Central memory CD4-positive, alpha-beta T cell (primary cell): ENCODE measurements around the gene WDR74.
A peak's percentile ranks its signal among the peaks of the same experiment; 100 is the strongest.
"Not testable (repeated sequence)": the region's sequence is repeated elsewhere in the genome, so short reads cannot be mapped to it uniquely, and the experiment has no call there.

Source experiments
- DNase-seq: peaks from one replicate; pipeline ENCODE4 v3.0.0; 2022

The WDR74 gene

DNA sequence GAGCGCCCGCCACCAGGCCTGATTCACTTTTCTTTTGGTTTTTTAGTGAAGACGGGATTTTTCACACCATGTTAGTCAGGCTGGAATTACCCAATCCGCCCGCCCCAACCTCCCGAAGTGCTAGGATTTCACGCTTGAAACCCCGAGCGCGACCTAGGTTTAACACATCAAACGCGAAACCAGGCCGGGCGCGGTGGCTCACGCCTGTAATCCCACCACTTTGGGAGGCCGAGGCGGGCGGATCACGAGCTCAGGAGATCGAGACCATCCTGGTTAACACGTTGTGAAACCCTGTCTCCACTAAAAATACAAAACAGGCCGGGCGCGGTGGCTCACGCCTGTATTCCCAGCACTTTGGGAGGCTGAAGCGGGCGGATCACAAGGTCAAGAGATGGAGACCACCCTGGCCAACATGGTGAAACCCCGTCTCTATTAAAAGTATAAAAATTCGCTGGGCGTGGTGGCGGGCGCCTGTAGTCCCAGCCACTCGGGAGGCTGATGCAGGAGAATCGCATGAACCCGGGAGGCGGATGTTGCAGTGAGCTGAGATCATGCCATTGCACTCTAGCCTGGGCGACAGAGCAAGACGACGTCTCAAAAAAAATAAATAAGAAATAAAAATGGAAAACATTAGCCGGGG, 1.5 kb upstream of the WDR74 start:
- not testable (repeated sequence) for DNase-seq

DNA sequence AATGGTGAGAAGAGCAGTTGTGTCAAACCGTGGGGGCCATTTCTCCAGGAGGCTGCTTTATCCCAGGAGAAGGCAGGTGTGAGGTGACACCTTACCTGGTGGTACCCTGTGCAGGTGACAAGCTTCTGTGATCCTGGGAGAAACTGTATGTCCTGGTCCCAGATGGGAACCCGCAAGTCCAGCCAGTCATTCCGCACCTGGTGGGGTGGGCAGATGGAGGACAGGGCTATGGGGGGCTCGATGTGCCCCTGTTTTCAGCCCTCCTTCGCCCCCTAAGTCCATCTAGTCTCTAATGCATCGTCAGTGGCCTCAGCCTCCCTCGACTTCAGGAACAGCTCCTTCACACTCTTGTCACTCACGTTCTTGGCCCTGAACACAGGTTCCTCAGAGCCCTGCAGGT, 4.1 kb downstream of the WDR74 start:
- no peak for DNase-seq

DNA sequence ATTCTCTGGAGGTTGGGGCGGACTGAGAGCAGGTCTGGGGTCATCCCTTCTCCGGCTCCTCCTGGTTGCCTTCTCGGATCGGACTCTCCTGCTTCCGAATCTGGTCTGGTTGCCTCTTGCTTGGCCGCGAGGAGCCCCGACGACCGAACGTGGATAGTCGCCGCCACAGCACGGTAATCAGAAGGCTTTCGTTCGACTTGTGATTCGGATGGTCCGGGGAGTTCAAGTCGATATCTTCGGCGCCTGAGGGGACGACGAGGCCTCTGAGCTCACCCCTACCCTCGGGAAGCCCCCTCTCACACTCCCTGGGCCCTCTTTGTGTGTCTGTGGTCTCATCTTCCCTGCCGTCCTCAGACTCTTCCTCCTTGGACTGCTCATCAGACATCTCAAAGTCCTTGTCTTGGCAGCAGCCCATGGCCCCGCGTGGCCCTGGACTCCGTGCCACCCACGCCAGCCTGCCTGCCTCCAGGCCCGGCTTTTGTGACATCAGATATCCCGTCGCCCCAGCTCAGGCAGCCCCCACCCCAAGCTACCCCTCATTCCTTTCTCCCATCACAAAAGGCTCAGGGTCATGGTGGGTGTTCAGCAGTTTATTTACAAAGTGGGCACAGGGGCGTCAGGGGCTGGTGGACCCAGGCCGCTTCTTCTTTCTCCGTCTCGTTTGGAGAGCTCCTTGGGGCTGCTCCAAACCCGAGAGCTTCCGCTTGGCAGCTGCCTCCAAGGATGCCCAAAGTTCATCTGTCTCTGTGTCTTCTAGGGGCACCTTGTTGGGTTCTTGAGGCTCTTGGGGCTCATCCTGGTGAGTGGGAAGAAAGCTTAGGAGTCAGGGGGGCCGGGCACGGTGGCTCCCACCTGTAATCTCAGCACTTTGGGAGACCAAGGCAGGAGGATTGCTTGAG, 6.8 kb downstream of the WDR74 start, which contains the start of gene TEX54:
TEX54 (minus strand) TSS at position 506 of the 899 bp plus-strand sequence.
- no peak for DNase-seq

GRCh38 chr11:62831520-62832335, 7.7 kb downstream of the WDR74 start, which contains the start of gene STX5:
STX5 (minus strand) TSS chr11:62832051; CDS start chr11:62831243, 808 bp downstream.
- DNase-seq = peak; percentile 99

DNA sequence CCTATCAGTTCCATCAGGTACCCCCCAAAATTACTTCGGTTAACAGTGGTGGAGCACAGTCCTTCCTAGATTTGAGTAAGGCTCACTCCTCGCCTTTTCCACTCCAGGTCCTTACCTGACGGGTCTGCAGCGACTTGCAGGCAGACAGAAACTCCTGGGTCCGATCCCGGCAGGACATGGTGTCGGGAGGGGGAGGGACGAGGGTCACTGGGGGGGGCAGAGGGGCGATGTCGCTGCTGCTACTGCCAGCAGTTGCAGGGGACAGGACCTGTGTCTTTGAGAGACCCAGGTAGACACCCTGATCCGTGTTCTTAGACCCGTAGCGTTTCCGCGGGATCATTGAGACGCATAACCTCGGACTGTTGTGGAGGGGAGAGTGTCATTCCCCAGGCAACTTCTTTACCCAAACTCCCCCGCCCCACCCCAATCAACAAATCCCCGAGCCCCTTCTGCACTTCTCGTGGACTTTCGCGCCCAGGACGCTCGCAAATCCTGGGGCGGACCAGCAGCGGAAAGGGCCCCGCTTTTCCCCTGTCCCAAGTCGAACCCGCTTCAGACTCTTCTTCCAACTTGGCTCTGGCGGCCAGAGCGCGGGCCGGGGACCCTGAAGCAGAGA, 8.4 kb downstream of the WDR74 start:
- DNase-seq = no peak

- not testable (repeated sequence) for DNase-seq
Observed at GRCh38 chr11:62828130-62828529, 11.3 kb downstream of the WDR74 start.

GRCh38 chr11:62823677-62824076, 15.7 kb downstream of the WDR74 start:
- no peak for DNase-seq

DNA sequence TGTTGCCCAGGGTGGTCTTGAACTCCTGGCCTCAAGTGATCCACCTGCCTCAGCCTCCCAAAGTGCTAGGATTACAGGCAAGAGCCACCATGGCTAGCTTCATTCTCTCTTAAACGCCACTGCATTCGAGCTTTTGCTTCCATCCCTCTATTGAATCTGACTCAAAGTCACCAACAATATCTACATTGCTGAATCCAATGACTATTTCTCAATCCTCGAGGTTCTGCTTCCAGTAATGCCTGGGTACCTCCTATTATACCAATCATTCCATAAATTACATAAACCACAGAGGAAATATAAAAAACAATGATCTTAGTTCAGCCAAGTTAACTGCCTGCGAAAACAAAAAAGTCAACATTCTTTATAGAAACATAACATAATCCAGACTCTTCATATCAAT, 22.3 kb downstream of the WDR74 start:
- DNase-seq = no peak

DNA sequence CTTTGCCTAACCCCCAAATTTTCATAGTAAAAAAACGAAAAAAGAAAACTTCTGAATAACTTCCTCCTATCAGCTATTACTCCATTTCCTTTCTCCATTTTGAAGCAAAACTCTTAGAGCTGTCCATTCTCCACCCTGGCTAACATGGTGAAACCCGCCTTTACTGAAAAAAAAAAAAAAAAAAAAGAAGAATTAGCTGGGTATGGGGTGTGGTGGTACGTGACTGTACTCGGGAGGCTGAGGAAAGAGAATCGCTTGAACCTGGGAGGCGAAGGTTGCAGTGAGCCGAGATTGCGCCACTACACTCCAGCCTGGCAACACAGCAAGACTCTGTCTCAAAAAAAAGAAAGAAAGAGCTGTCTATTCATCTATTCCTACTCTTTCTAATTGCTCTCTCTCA, 22.8 kb downstream of the WDR74 start:
- DNase-seq = no peak

DNA sequence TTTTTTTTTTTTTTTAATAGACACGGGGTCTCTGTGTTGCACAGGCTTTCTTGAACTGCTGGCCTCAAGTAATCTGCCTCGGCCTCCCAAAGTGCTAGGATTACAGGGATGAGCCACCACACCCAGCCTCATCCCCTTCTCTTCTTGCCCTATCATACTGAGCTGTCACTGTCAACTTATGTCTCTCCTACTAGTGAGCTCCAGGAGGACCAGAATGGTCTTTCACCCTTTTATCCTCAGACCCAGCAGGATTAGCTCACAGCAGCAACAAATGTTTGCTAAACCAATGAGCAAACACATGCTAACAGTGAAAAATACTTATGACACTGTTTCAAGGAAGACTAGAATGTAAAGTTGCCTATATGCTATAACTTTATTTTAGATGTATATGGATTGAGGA, 27.7 kb downstream of the WDR74 start:
- no peak for DNase-seq

GRCh38 chr11:62810748-62811147, 28.6 kb downstream of the WDR74 start:
- DNase-seq = no peak

GRCh38 chr11:62806611-62807121, 32.7 kb downstream of the WDR74 start:
- no peak for DNase-seq

DNA sequence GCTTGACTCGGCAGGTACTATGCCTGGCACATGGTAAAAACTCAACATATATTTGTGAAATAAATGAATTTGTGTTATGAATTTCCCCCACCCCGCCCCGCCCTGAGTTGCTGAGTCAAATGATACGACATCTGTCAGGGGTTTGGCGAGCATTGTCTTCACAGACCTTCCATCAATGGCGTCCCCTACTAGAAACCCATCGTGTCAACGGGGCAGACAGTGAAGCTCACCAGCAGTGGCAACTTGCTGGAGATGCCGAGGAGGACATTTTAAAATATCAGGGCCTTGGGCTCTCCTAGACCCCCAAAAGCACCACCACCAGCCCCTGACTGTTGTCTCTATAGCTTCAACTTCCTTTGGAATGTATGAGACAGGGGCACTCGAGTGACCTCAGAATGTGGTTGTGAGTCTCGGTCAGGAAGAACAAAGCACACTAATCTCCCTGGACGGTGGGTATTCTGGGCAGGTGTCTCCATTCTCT, 33.4 kb downstream of the WDR74 start:
- DNase-seq = no peak

DNA sequence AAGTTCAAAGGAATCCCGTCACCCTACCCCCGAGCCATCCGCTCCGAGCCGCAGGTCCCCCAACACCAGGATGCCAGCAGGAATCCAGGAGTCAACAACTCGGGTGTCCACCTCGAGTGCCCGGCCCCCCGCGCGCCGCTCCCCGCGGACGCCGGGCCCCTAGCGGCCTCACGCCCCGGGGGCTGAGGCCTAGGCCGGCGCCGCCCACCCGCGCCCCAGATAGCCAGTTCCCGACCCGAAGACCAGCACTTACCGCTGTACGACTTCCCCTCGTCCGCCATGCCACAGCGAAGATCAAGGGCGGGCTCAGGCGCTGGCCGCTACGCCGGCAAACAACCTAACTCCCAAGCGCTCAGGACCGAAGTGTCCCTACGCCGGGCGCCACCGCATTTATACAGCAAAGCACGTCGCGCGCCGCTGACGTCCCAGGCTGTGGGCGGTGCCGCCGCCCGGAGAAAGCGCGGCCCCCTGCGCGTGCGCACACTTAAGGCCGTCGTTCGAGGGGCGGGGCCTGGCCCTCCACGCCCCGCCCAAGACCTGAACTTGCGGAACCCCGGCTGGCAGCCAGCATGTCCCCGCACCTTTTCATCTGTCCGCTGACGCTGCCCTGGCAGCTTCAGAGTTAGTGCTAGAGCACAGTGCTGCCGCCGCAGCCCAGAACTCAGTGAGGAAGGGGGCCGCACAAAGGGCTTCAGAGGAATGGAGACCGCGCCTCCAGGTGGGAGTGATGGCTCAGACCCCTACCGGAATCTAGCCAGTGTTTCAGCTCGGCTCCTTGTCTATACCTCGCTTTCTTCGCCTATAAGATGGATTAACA, 34.1 kb downstream of the WDR74 start, which contains the start of gene NXF1:
NXF1 (minus strand) TSS at position 365 of the 817 bp plus-strand sequence; CDS start at position 281, 84 bp downstream.
- peak; percentile 96 for DNase-seq

GRCh38 chr11:62804310-62805075, 34.9 kb downstream of the WDR74 start:
- no peak for DNase-seq

DNA sequence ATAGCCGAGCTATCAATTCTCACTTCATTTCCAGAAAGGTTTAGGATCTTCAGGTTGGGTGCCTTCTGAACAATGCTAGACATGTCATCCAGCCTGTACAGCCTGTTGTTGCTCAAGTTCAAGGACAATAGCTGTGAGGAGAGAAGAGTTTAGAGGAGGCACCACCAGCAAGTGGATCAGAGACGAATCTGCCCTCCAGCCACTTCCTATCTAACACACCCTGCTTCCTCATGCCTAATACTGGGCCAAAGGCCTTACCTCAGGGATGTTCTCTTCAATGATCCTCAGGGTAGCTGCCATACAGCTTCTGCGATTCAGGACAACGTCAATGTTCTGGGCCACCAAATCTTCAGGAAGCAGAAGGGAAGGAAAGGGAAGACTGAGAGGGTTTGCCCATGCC, 38.3 kb downstream of the WDR74 start:
- no peak for DNase-seq

GRCh38 chr11:62799486-62799885, 39.9 kb downstream of the WDR74 start:
- DNase-seq = no peak

DNA sequence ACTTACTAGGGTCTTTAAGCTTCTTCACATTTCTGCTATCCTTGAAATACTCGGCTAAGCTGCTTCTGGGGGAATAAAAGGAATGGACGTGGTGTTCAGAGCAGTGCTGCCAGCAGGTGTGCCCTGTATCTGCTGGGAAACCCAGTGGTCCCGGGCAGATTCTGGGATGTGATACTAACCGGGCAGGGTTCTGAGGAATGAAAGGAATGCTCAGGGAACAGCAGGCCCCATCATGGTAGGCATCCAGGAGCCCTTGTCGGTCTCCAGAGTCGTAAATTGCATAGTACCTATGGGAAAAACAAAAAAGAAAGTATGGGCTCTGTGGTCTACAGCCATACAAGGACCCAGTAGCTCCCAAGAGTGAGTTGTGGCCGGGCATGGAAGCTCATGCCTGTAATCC, 43.1 kb downstream of the WDR74 start:
- no peak for DNase-seq

- no peak for DNase-seq
Observed at GRCh38 chr11:62794201-62794775, 45.1 kb downstream of the WDR74 start.

GRCh38 chr11:62792202-62792575, 47.2 kb downstream of the WDR74 start:
- DNase-seq = no peak
